HEK293 (cell line): Measurements from ENCODE around the gene SNRPD3.

Experiments used
- CTCF ChIA-PET: fragments of 350-600 bp; formaldehyde crosslinking; extraction: SDS; loops from one replicate; lab custom pipeline; 2021; ENCODE audit warnings: antibody characterized with exemption; lab: Yijun Ruan, JAX
- POLR2A ChIA-PET: fragments of 300-600 bp; formaldehyde crosslinking; extraction: SDS; loops from one replicate; lab custom pipeline; 2020; ENCODE audit warnings: antibody characterized with exemption, inconsistent platforms; lab: Yijun Ruan, JAX
- H3K27ac ChIP-seq: fragments of 200-500 bp; sonication (Bioruptor generic); 2 replicates; pipeline ENCODE4 v1.5.1; 2014; ENCODE audit warnings: low read depth, low read length, control low read depth, inconsistent platforms; ENCODE audit errors: extremely low read depth
- H3K36me3 ChIP-seq, 2 experiments: fragments of 200-500 bp in 1 of 2; sonication (Bioruptor generic) in 1 of 2; 1 replicate in 1 of 2; 2 replicates in 1 of 2; pipeline ENCODE4 v1.5.1; 2014 to 2017; ENCODE audit warnings: inconsistent platforms in 2 of 2, low read length in 2 of 2; ENCODE audit not compliant: control insufficient read depth in 2 of 2, insufficient read depth in 1 of 2
- H3K4me1 ChIP-seq: fragments of 200-500 bp; sonication (Bioruptor generic); 2 replicates; pipeline ENCODE4 v1.5.1; 2014; ENCODE audit warnings: mild to moderate bottlenecking, low read length, inconsistent platforms; ENCODE audit not compliant: control insufficient read depth, insufficient read depth
- H3K4me3 ChIP-seq: 2 replicates; pipeline ENCODE4 v1.5.1; 2011; ENCODE audit warnings: low read depth, mild to moderate bottlenecking, control low read depth, low read length, moderate library complexity
- H3K9me3 ChIP-seq: fragments of 200-500 bp; sonication (Bioruptor generic); 2 replicates; pipeline ENCODE4 v1.5.1; 2014; ENCODE audit warnings: low read depth, low read length, inconsistent platforms; ENCODE audit not compliant: control insufficient read depth, insufficient read depth
- AEBP2 ChIP-seq: fragments of 450-650 bp; formaldehyde crosslinking; IDR thresholded peaks from 2 replicates; pipeline ENCODE4 v1.5.1; 2016; ENCODE audit warnings: missing biosample characterization, missing genetic modification characterization, borderline replicate concordance
- GLIS2 ChIP-seq: fragments of 450-650 bp; formaldehyde crosslinking; IDR thresholded peaks from 2 replicates; pipeline ENCODE4 v1.5.1; 2016; ENCODE audit warnings: missing biosample characterization, missing genetic modification characterization
- KLF8 ChIP-seq: fragments of 450-650 bp; formaldehyde crosslinking; IDR thresholded peaks from 2 replicates; pipeline ENCODE4 v1.5.1; 2016; ENCODE audit warnings: missing biosample characterization, missing genetic modification characterization
- MEIS1 ChIP-seq: sonication (generic); formaldehyde crosslinking; IDR thresholded peaks from 2 replicates; pipeline ENCODE4 v1.8.1; 2022; ENCODE audit warnings: missing genetic modification reagents, mild to moderate bottlenecking, borderline replicate concordance
- PRDM1 ChIP-seq: fragments of 450-650 bp; formaldehyde crosslinking; IDR thresholded peaks from 2 replicates; pipeline ENCODE4; 2016; ENCODE audit warnings: missing biosample characterization, missing genetic modification characterization
- PRDM10 ChIP-seq: fragments of 450-650 bp; formaldehyde crosslinking; IDR thresholded peaks from 2 replicates; pipeline ENCODE4 v1.5.1; 2016; ENCODE audit warnings: missing biosample characterization, missing genetic modification characterization
- PRDM4 ChIP-seq: fragments of 450-650 bp; formaldehyde crosslinking; IDR thresholded peaks from 2 replicates; pipeline ENCODE4 v1.5.1; 2017; ENCODE audit warnings: missing biosample characterization, missing genetic modification characterization
- SP3 ChIP-seq: fragments of 450-650 bp; formaldehyde crosslinking; IDR thresholded peaks from 2 replicates; pipeline ENCODE4 v1.5.1; 2016; ENCODE audit warnings: missing biosample characterization, missing genetic modification characterization
- ZFP37 ChIP-seq: fragments of 450-650 bp; formaldehyde crosslinking; IDR thresholded peaks from 2 replicates; pipeline ENCODE4 v1.5.1; 2016; ENCODE audit warnings: missing biosample characterization, missing genetic modification characterization
- ZNF132 ChIP-seq: fragments of 450-650 bp; formaldehyde crosslinking; IDR thresholded peaks from 2 replicates; pipeline ENCODE4 v1.5.1; 2017; ENCODE audit warnings: missing biosample characterization, missing genetic modification characterization, borderline replicate concordance
- ZNF155 ChIP-seq: fragments of 450-650 bp; formaldehyde crosslinking; IDR thresholded peaks from 2 replicates; pipeline ENCODE4 v1.5.1; 2016; ENCODE audit warnings: missing biosample characterization, missing genetic modification characterization
- ZNF157 ChIP-seq: fragments of 450-650 bp; formaldehyde crosslinking; IDR thresholded peaks from 2 replicates; pipeline ENCODE4 v1.5.1; 2016; ENCODE audit warnings: missing biosample characterization, missing genetic modification characterization
- ZNF214 ChIP-seq: fragments of 450-650 bp; formaldehyde crosslinking; IDR thresholded peaks from 2 replicates; pipeline ENCODE4 v1.5.1; 2017; ENCODE audit warnings: missing biosample characterization, mild to moderate bottlenecking, missing genetic modification characterization, borderline replicate concordance
- ZNF274 ChIP-seq, 2 experiments: fragments of 200-500 bp in 1 of 2; fragments of 450-650 bp in 1 of 2; sonication (Bioruptor generic) in 1 of 2; formaldehyde crosslinking in 1 of 2; IDR thresholded peaks; 2 replicates each; pipeline versions ENCODE4 v1.5.1 to v1.6.1; 2014 to 2016; ENCODE audit warnings: borderline replicate concordance in 1 of 2, inconsistent platforms in 1 of 2, low read length in 1 of 2, missing biosample characterization in 1 of 2, missing genetic modification characterization in 1 of 2
- ZNF350 ChIP-seq: fragments of 450-650 bp; formaldehyde crosslinking; IDR thresholded peaks from 2 replicates; pipeline ENCODE4 v1.5.0; 2017; ENCODE audit warnings: missing biosample characterization, mild to moderate bottlenecking, missing genetic modification characterization
- ZNF585B ChIP-seq: fragments of 450-650 bp; formaldehyde crosslinking; IDR thresholded peaks from 2 replicates; pipeline ENCODE4 v1.5.1; 2016; ENCODE audit warnings: missing biosample characterization, missing genetic modification characterization
- ZNF596 ChIP-seq: fragments of 450-650 bp; IDR thresholded peaks from 2 replicates; pipeline ENCODE4 v1.5.0; 2018; ENCODE audit warnings: missing biosample characterization, mild to moderate bottlenecking, missing genetic modification characterization, moderate library complexity
- ZNF600 ChIP-seq: fragments of 450-650 bp; formaldehyde crosslinking; IDR thresholded peaks from 2 replicates; pipeline ENCODE4 v1.5.1; 2016; ENCODE audit warnings: missing biosample characterization, missing genetic modification characterization
- ZNF629 ChIP-seq: fragments of 450-650 bp; formaldehyde crosslinking; IDR thresholded peaks from 2 replicates; pipeline ENCODE4 v1.5.1; 2017; ENCODE audit warnings: missing biosample characterization, missing genetic modification characterization
- ZNF664 ChIP-seq: fragments of 450-650 bp; formaldehyde crosslinking; IDR thresholded peaks from 2 replicates; pipeline ENCODE4 v1.5.1; 2016; ENCODE audit warnings: missing biosample characterization, missing genetic modification characterization
- ZNF670 ChIP-seq: fragments of 450-650 bp; formaldehyde crosslinking; IDR thresholded peaks from 2 replicates; pipeline ENCODE4 v1.5.1; 2016; ENCODE audit warnings: missing biosample characterization, missing genetic modification characterization, low read depth
- TF ChIP-seq, protein P1 (sequence below): fragments of 450-650 bp; formaldehyde crosslinking; IDR thresholded peaks from 2 replicates; pipeline ENCODE4 v1.5.1; 2016; ENCODE audit warnings: missing biosample characterization, missing genetic modification characterization, low read depth

Gene SNRPD3

DNA sequence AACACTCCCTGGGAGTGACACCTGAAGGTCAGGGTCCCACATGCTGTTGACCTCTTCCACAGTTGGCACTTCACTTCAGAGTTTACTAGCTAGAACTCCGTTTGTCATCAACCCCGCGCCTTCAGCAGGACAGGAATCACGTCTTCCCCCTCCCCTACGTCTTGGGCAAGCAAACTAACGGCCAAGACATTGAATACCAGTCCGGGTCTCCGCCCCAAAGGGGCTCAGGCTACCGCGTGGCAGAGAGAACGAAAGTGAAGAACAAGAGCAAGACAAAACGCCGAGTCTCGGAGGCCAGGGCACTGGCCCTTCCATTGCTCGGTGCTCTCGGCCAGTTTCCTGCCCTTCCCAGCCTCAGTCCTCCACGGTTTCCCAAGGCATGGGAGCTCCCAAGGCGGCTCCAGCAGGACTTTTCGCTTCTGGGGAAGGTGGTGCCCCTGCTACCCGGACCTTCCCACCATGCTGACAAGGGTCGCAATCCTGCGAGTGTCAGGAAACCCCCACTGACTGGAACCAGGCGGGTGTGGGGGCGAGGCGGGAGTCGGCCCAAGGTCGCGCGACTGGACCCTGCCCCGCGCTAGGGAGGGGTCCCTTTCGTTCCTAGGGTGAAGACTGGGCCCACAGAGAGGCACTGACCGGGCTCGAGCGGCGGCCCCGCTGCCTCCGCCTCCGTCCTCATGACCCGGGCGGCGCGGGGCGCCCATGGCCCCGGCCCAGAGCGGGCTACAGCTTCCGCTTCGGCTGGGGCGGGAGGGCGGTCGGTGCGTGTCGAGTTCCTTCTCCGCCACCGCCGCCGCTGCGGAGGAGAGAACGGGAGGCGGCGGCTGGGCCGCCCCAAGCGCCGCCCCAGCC lies 1.3 kb upstream of the SNRPD3 start, which contains the start of gene GUCD1 (continued):
- TF ChIP-seq AEBP2 (tag by site-specific recombination) = no peak

- no peak overlapping the region for H3K27ac ChIP-seq
- peaks cover 54 to 75% of the 10 kb centered on the region in 2 experiments for H3K36me3 ChIP-seq
- POLR2A ChIA-PET = interaction anchor here (1.4 kb wide), 1 partner anchor 24 kb away, joined by 5 read pairs; no protein-coding TSS in a partner anchor
- H3K9me3 ChIP-seq = no peaks in the 10 kb centered on the region
- TF ChIP-seq ZNF157 (tag by site-specific recombination) (no peak), PRDM4 (tag by site-specific recombination) (no peak), ZNF600 (no peak), ZNF155 (tag by site-specific recombination) (no peak), PRDM1 (no peak), KLF8 (tag by site-specific recombination) (no peak), SP3 (tag by site-specific recombination) (no peak), PRDM10 (0 out of 2 replicates have a peak, but pooled peaks have one; percentile 49), ZNF214 (no peak)
- no peak overlapping the region for H3K4me3 ChIP-seq
- H3K4me1 ChIP-seq = peaks cover 3% of the 10 kb centered on the region
- CTCF ChIA-PET = interaction anchor here (0.7 kb wide), 1 partner anchor 24 kb away, joined by 3 read pairs; no protein-coding TSS in a partner anchor
Measured at GRCh38 chr22:24559471-24559870, 3.7 kb downstream of the SNRPD3 start.

DNA sequence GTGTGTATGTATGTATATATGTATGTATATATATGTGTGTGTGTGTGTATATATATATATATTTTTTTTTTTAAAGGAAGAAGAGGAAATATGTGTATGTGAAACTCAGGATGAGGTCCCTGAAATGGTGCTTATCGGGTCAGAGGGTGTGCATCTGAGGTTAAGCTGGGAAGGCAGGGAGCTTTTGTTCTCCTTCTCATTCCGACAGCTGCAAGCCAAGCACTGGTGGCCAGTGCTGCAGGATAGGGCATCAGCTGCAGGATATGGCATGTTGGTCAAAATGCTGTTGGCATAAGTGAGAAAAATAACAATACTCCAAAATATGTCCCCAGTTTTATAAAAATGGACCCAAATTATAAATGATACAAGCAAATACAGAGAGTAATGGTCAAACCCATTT lies 7.4 kb downstream of the SNRPD3 start:
- peaks cover 66 to 96% of the 10 kb centered on the region in 2 experiments for H3K36me3 ChIP-seq
- no peaks in the 10 kb centered on the region for H3K4me1 ChIP-seq
- H3K4me3 ChIP-seq = no peak overlapping the region
- no peaks in the 10 kb centered on the region for H3K9me3 ChIP-seq
- CTCF ChIA-PET = no interaction called here
- H3K27ac ChIP-seq = no peak overlapping the region
- POLR2A ChIA-PET = interaction anchor here (0.9 to 1.8 kb wide), 2 partner anchors 9 to 10 kb away, joined by 4 read pairs; partner anchors contain the start of gene GUCD1
- TF ChIP-seq ZNF670 (no peak), ZNF629 (no peak), ZNF350 (tag by site-specific recombination) (no peak), ZNF132 (tag by site-specific recombination) (no peak), ZNF596 (tag by site-specific recombination) (no peak), ZNF155 (tag by site-specific recombination) (no peak), ZNF585B (tag by site-specific recombination) (no peak), ZNF664 (tag by site-specific recombination) (no peak), MEIS1 (CRISPR knock-in tag) (no peak), ZNF274 (IDR thresholded peaks at IDR 0.05; ENCODE audit: low read length) (no peak), ZNF274 (tag by site-specific recombination; IDR thresholded peaks at IDR 0.05; ENCODE audit: borderline replicate concordance) (no peak), GLIS2 (tag by site-specific recombination) (no peak), ZFP37 (tag by site-specific recombination) (no peak)
- TF ChIP-seq, protein P1, sequence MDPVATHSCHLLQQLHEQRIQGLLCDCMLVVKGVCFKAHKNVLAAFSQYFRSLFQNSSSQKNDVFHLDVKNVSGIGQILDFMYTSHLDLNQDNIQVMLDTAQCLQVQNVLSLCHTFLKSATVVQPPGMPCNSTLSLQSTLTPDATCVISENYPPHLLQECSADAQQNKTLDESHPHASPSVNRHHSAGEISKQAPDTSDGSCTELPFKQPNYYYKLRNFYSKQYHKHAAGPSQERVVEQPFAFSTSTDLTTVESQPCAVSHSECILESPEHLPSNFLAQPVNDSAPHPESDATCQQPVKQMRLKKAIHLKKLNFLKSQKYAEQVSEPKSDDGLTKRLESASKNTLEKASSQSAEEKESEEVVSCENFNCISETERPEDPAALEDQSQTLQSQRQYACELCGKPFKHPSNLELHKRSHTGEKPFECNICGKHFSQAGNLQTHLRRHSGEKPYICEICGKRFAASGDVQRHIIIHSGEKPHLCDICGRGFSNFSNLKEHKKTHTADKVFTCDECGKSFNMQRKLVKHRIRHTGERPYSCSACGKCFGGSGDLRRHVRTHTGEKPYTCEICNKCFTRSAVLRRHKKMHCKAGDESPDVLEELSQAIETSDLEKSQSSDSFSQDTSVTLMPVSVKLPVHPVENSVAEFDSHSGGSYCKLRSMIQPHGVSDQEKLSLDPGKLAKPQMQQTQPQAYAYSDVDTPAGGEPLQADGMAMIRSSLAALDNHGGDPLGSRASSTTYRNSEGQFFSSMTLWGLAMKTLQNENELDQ (tag by site-specific recombination) = no peak
